Adrenal gland (tissue), 12 donors: ENCODE measurements around the gene VTCN1. TPM values are rescaled to one million over a fixed set of nuclear protein-coding genes. Genes with fewer than 3 reads are reported as not detected.

Experiments
- DNase-seq, 7 donors: peaks; one replicate each; pipeline ENCODE4 v3.0.0-alpha.2; 2019 to 2020
- H3K27ac ChIP-seq, 5 donors: fragments of 200-600 bp; sonication (generic) in 4 of 5; 1 replicate in 3 of 5; 2 replicates in 2 of 5; pipeline versions ENCODE4 v1.5.1 to v1.8.0; 2016 to 2020; ENCODE audit warnings: mild to moderate bottlenecking in 1 of 5
- H3K27me3 ChIP-seq: fragments of 200-600 bp; 2 replicates; pipeline ENCODE4 v1.8.0; 2021
- H3K36me3 ChIP-seq, 2 donors: fragments of 200-600 bp; replicated peaks in 1 of 2; 1 replicate in 1 of 2; 2 replicates in 1 of 2; pipeline versions ENCODE4 v1.5.1 to v1.8.0; 2018 to 2022
- H3K4me1 ChIP-seq, 2 donors: fragments of 200-600 bp; replicated peaks in 1 of 2; 1 replicate in 1 of 2; 2 replicates in 1 of 2; pipeline versions ENCODE4 v1.5.1 to v1.8.0; 2018 to 2021
- H3K4me3 ChIP-seq, 4 donors: fragments of 200-600 bp; sonication (generic) in 3 of 4; one replicate each; pipeline ENCODE4 v1.5.1; 2016 to 2018
- H3K9me3 ChIP-seq, 3 donors: fragments of 200-600 bp; sonication (generic) in 1 of 3; replicated peaks in 1 of 3; 1 replicate in 2 of 3; 2 replicates in 1 of 3; pipeline versions ENCODE4 v1.5.1 to v1.8.0; 2016 to 2021
- POLR2A ChIP-seq, 2 donors: fragments of 450-650 bp; IDR thresholded peaks; one replicate each; pipeline ENCODE4 v1.6.1; 2017; ENCODE audit warnings: antibody characterized with exemption in 2 of 2, mild to moderate bottlenecking in 2 of 2, moderate library complexity in 1 of 2
- WGBS, 4 donors: extraction: QIAGEN DNeasy Blood & Tissue Kit in 2 of 4; methylation state at CpG; one replicate each; pipeline versions ENCODE4 v1.1.5 to v1.1.7; 2013 to 2017; 5-methylcytosine and 5-hydroxymethylcytosine counted together
- intact Hi-C, 2 donors: fragments of 100-400 bp; cut with DNase I; formaldehyde crosslinking; loops; one replicate each; pipeline versions ENCODE4 v1.14.1 to v1.15.0; 2022 to 2023
- polyA plus RNA-seq, 3 donors: library from polyadenylated mRNA; stranded (reverse); fragments of 200-250 nt in 2 of 3; fragments of 350-450 nt in 1 of 3; fragmentation: Illumina TruSeq in 1 of 3; extraction: RNeasy Lipid Tissue Mini Kit (QIAGEN cat#74804) in 1 of 3; gene quantifications; one replicate each; pipeline ENCODE4 v1.2.3, GENCODE V29; 2013 to 2014
- total RNA-seq, 9 donors: library from RNA; depleted of rRNA in 4 of 9; stranded (reverse); fragments of >200 nt in 4 of 9; fragments of 120-200 nt in 1 of 9; fragmentation: NEBNext Ultra II Directional in 1 of 9; extraction: Animal tissue kit (Norgen Biotek cat#: 25700) in 1 of 9; gene quantifications; one replicate each; pipeline versions ENCODE4 v1.1.0 to v1.2.4, GENCODE V29; 2013 to 2023
- TF ChIP-seq, protein P1 (sequence below), 6 experiments: fragments of 450-650 bp in 4 of 6; fragments of 200-600 bp in 2 of 6; sonication (generic) in 1 of 6; IDR thresholded peaks; 1 replicate in 5 of 6; 2 replicates in 1 of 6; pipeline versions ENCODE4 v1.5.1 to v1.8.0; 2016 to 2021; ENCODE audit warnings: antibody characterized with exemption in 6 of 6, mild to moderate bottlenecking in 2 of 6, moderate library complexity in 1 of 6
- donor health status: healthy with polysubstance abuse.
- donor health status: Bipolar disorder and iron deficiency.
- donor health status: DM: yes; HTN: yes; CAD: no.
- donor health status: DM: no; HTN: no; CAD: no.
- donor health status: DM: no; HTN: no; CAD: no.
- donor health status: DM: yes; HTN: yes; CAD: no.

Gene VTCN1
- total and polyA plus RNA-seq, 12 donors: 0.11 TPM; not detected in 11

DNA sequence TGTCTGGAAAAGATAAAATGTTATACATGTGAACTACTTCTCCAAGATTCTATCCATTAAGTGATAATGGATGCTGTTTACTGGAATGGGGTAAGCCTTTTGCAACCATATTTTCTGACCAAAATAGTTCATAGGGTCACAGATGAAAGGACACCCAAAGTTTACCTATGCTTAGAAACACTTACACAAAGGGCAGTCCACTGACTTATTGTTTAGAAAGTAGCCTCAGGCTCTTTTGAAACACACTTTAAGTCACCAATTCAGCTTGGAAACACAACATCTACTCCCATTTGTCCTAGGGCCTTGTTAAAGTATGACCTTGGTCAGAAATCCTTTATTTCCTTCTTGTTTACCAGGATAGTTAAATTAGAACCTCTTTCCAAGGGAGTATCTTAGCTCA, 28.7 kb upstream of the VTCN1 start:
- no peak for TF ChIP-seq POLR2A (IDR thresholded peaks at IDR 0.05)
- TF ChIP-seq, protein P1, sequence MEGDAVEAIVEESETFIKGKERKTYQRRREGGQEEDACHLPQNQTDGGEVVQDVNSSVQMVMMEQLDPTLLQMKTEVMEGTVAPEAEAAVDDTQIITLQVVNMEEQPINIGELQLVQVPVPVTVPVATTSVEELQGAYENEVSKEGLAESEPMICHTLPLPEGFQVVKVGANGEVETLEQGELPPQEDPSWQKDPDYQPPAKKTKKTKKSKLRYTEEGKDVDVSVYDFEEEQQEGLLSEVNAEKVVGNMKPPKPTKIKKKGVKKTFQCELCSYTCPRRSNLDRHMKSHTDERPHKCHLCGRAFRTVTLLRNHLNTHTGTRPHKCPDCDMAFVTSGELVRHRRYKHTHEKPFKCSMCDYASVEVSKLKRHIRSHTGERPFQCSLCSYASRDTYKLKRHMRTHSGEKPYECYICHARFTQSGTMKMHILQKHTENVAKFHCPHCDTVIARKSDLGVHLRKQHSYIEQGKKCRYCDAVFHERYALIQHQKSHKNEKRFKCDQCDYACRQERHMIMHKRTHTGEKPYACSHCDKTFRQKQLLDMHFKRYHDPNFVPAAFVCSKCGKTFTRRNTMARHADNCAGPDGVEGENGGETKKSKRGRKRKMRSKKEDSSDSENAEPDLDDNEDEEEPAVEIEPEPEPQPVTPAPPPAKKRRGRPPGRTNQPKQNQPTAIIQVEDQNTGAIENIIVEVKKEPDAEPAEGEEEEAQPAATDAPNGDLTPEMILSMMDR (IDR thresholded peaks at IDR 0.05): no peak
- Histone ChIP-seq H3K4me3 (no peak overlapping the region), H3K27me3 (no peaks in the 10 kb centered on the region), H3K27ac (no peak overlapping the region), H3K36me3 (no peaks in the 10 kb centered on the region), H3K4me1 (no peaks in the 10 kb centered on the region), H3K9me3 (no peaks in the 10 kb centered on the region)
- intact Hi-C loops: no loop called here
- DNase-seq: no peak

GRCh38 chr1:117237726-117238381, 27.1 kb upstream of the VTCN1 start:
- 13 to 18% (median 16%) methylated on average over 1 of the region's 1 CpG for WGBS, 4 donors
- peak in 2 of 7 donors; percentile 19 to 33 for DNase-seq
- intact Hi-C loops: no loop called here
- Histone ChIP-seq H3K4me1 (no peaks in the 10 kb centered on the region), H3K36me3 (no peaks in the 10 kb centered on the region), H3K4me3 (no peak overlapping the region), H3K9me3 (no peaks in the 10 kb centered on the region), H3K27me3 (no peaks in the 10 kb centered on the region), H3K27ac (peak overlapping the region in 1 of 5 donors; percentile 1)
- no peak for TF ChIP-seq POLR2A (IDR thresholded peaks at IDR 0.05)
- TF ChIP-seq, protein P1 (IDR thresholded peaks at IDR 0.05): no peak

GRCh38 chr1:117235863-117236465, 25.2 kb upstream of the VTCN1 start:
- Histone ChIP-seq H3K4me3 (no peak overlapping the region), H3K27ac (no peak overlapping the region), H3K9me3 (no peaks in the 10 kb centered on the region), H3K27me3 (no peaks in the 10 kb centered on the region), H3K4me1 (no peaks in the 10 kb centered on the region), H3K36me3 (no peaks in the 10 kb centered on the region)
- intact Hi-C loops: no loop called here
- DNase-seq: no peak
- TF ChIP-seq, protein P1 (IDR thresholded peaks at IDR 0.05): no peak
- no peak for TF ChIP-seq POLR2A (IDR thresholded peaks at IDR 0.05)
- WGBS, 4 donors: 72 to 93% (median 85%) methylated on average over 2 of the region's 2 CpGs

DNA sequence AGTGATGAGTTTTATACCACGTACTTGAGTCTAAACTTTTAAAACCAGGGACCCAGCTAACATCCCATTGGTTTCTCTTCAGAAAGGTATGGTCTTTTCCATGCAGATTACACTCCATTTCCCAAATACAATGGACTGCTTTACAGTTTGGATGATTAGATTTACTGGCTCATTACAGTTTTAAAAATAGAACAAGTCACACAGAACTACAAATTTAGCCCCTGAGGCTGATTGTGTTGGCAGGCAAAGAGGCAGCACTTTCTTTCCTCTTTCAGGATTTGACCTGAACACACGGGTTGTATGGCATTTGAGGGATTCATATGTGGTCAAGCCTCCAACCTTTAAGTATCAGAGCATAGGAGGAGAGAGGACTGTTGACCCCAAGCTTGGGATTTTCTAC, 21.8 kb upstream of the VTCN1 start:
- 75 to 84% (median 78%) methylated on average over 2 of the region's 2 CpGs for WGBS, 4 donors
- H3K36me3 ChIP-seq: no peaks in the 10 kb centered on the region
- no peak for DNase-seq
- no peaks in the 10 kb centered on the region for H3K27me3 ChIP-seq
- H3K4me1 ChIP-seq: no peaks in the 10 kb centered on the region
- TF ChIP-seq, protein P1 (IDR thresholded peaks at IDR 0.05): no peak
- H3K4me3 ChIP-seq: no peak overlapping the region
- intact Hi-C loops: no loop called here
- no peak overlapping the region for H3K27ac ChIP-seq
- no peaks in the 10 kb centered on the region for H3K9me3 ChIP-seq
